Fibroblast of skin of abdomen (primary cell): ENCODE measurements around the gene COQ4. TPM values are rescaled to one million over a fixed set of nuclear protein-coding genes. Genes with fewer than 3 reads are reported as not detected.
A peak's percentile ranks its signal among the peaks of the same experiment; 100 is the strongest.
"Not testable (repeated sequence)": the region's sequence is repeated elsewhere in the genome, so short reads cannot be mapped to it uniquely, and the experiment has no call there.

Experiments
- DNase-seq: peaks from one replicate; pipeline ENCODE4 v3.0.0-alpha.2; 2013
- polyA plus RNA-seq, 2 experiments: library from polyadenylated mRNA; unstranded; fragments of 120-200 nt; gene quantifications; one replicate each; pipeline ENCODE4 v1.2.1, GENCODE V29; 2013; ENCODE audit not compliant: insufficient read length in 2 of 2

Gene COQ4
- 24.1 TPM for polyA plus RNA-seq (2013, experiment 1 of 2; ENCODE audit: insufficient read length)
- polyA plus RNA-seq (2013, experiment 2 of 2; ENCODE audit: insufficient read length), result 23.8 TPM

DNA sequence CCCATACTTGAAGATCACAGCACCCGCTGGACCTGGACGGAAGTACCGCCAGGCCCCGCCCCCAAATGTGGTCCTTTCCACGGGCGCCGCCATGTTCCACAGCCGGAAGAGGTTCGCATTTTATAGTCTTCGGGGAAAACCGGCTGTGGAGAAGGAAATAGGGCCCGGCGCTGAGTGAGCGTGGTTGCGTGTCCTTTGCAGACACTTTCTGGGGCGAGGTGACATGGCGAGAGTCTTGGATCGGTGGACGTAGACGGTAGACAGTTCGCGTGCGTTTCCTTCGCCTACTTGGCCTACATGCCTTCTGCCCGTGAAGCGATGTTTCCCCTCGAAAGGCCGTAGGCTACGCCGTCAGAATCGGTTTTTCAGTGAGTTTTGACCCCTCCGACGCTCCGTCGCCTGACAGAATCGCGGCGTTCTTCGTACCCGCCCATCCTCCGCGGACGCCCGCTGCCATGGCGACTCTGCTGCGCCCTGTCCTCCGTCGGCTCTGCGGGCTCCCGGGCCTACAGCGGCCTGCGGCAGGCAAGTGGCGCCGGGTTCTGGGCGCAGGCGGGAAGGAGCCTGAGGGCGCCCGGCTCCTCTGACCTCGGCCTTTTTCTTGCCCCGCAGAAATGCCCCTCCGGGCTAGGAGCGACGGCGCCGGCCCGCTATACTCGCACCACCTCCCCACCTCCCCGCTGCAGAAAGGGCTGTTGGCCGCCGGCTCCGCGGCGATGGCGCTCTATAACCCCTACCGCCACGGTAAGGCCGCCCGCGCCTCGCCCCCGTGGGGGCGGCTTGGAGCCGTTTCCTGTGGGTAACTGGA is at the start of gene COQ4, which contains the start of gene TRUB2:
Gene COQ4 (plus strand): TSS at position 436 of the 808 bp plus-strand sequence. CDS start 20 bp downstream, at position 456.
Gene TRUB2 (minus strand): TSS at position 44 of the 808 bp plus-strand sequence. CDS start 39 bp downstream, at position 5.
- peak; percentile 95 for DNase-seq

DNA sequence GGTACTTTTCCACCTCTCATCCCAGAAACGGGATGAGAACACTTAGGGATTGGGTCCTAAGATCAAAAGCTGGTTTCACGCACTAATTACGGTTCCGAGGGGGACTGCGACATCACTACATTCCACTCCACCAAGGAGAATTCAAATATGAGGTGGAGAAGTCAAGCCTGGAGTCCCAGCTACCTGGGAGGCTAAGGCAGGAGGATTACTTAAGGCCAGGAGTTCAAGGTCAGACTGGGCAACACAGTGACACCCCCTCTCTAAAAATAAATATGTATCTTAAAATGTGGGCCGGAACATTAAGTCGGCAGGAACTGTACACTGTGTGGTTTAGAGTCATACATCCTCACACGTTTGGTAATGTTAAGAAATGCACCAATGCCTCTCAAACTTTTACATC is 48.4 kb upstream of the COQ4 start:
- no peak for DNase-seq

DNA sequence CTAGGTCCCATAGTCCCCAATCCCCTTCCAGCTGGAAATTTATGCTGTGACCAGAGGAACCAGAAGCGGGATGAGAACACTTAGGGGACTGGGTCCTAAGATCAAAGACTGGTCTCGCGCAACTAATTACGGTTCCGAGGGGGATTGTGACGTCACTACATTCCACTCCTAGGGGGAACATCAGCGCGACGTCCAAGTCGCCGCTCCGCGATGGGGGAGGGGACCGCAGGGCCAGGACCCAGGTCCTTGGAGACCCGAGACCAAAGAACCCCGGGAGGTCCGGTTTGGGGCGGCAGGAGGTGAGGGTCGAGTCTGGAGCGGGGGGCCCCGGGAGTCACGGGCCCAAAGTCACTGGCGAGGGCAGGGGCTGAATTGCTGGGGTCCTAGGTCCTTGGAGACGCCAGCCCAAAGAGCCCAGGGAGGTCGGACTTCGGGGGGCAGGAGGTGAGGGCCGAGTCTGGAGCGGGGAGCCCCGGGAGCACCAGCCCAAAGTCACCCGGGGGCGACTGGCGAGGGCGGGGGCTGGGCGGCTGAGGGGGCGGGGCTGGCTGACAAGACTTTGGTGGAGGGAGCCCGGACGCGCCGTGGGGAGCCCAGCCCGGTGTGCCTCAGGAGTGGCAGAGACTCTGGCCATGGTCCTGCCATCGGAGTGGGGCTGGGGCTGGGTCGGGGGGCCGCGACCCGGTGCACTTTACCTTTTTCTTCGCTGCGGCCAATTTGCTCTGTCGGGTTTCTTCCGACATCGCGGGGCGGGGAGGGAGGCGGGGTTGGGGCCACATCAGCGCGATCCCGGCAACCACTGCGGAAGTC is 47.2 kb upstream of the COQ4 start, which contains the start of gene GOLGA2:
Gene GOLGA2 (minus strand): TSS at position 810 of the 810 bp plus-strand sequence. CDS start 31 bp downstream, at position 779.
- DNase-seq, result peak; percentile 61

DNA sequence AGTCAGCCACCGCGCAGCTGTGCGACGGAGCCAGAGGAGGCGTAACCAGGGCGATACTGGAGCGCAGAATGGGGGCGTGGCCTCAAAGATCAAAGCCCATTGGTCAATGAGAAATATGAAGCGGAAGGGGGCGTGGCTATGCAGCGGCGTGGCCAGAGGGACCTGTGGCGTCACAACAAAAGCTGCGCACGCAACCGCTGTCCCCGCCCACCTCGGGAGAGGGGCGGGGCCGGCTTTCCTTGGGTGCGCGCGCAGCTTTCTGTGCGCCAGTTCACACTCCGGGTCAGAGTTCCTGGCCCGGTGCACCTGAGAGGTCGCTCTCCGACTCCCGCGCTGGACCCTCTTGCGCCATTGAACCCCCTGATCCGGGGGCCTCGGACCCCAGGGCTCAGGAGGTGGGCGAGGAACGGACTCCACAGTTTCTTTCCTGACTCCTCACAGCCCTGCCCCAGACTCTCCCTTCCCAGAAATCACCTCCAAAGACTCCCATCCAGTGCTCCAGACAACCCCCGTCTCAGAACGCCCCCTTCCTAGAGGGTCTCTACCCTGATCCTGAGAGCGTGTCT is 46.5 kb upstream of the COQ4 start, which contains the start of gene SWI5:
Gene SWI5 (plus strand): TSS at position 269 of the 566 bp plus-strand sequence.
- DNase-seq, result peak; percentile 99

DNA sequence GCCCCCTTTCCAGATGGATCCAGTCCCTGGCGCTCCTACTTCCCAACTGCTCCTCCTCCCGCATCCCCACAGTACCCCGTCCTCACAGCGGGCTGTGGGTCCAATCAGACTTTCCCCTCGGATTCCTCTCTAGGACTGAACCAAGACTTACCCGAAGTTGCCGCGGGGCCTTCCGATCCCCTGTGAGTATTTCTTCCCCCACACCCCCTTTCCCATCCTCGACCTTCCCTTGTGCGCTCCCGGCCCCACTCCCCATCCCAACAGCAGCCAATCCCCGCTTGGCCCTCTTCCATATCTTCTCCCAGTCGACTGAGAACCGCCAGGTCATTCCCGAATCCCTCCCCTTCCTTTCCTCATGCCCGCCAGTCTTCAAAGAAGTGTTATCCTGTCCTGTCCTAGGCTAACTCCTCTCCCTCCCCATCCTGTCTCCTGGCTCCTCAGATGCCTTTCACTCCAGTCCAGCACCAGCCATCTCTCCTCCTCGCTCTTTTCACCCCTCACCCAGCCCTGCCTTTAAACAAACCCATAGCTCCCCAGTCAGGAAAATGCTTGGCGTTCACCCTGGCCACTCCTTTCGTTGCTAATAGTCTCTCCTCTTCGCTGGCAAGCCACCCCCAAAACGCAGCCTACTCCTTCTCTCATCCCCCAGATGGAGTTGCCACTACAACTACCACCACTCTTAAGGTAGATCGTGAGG is 45.9 kb upstream of the COQ4 start:
- DNase-seq, result peak; percentile 37

DNA sequence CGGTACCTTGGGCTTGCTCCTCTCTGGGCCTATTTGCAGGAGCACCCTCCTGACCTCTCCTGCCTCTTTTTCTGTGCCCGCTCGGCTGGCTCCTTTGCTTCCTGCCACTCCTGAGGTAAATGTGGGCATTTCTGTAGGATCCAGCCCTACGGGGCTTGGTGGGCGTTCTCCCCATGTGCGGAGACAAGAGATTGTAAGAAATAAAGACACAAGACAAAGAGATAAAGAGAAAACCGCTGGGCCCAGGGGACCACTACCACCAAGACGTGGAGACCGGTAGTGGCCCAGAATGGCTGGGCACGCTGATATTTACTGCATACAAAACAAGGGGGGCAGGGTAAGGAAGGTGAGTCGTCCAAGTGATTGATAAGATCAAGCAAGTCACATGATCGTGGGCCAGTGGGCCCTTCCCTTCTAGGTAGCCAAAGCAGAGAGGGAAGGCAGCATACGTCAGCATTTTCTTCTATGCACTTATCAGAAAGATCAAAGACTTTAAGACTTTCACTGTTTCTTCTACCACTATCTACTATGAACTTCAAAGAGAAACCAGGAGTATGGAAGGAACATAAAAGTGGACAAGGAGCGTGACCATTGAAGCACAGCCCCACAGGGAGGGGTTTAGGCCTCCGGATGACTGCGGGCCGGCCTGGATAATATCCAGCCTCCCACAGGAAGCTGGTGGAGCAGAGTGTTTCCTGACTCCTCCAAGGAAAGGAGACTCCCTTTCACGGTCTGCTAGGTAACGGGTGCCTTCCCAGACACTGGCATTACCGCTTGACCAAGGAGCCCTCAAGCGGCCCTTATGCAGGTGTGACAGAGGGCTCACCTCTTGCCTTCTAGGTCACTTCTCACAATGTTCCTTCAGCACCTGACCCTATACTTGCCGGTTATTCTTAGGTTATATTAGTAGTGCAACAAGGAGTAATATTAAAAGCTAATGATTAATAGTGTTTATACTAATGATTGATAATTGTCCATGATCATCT is 43.3 kb upstream of the COQ4 start:
- DNase-seq, result not testable (repeated sequence)

DNA sequence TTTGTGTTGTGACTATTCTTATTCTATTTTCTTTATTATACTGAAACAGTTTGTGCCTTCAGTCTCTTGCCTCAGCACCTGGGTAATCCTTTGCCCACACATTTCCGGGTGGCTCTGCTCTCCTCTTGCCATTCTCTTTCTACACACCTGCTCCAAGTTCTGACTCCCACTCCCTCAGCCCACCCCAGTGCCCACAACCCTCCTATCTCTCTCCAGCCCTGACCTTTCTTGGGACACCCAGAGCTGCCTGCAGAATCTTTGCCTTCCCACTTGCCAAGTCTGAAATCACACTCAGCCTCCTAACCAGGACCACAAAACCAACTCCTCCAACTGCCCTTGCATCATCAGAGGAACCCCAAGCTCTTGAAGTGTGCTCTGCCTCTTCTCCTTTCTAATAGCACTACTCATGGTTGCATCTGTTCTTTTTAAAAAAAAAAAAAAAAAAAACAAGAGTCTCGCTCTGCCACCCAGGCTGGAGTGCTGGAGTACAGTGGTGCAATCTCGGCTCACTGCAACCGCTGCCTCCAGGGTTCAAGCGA is 42.5 kb upstream of the COQ4 start:
- no peak for DNase-seq

DNA sequence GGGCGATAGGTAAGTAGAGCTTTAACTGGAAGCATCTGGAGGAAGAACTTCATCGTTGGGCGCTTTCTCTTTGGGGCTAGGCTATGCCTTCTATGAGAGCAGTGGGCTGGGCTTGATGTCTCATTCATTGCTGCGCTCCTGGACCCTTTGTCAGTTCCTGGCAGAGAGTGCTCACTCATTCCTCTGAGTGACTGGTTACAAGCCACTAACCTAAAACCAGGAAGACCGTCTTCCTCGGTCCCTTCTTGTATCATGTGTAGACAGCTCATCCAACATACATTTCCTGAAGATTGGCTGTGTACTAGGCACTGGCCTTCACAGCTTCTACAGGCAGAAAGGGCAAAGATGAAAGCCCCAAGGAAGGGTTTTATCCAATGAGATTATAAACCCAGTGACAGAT is 40.1 kb upstream of the COQ4 start:
- peak; percentile 80 for DNase-seq

DNA sequence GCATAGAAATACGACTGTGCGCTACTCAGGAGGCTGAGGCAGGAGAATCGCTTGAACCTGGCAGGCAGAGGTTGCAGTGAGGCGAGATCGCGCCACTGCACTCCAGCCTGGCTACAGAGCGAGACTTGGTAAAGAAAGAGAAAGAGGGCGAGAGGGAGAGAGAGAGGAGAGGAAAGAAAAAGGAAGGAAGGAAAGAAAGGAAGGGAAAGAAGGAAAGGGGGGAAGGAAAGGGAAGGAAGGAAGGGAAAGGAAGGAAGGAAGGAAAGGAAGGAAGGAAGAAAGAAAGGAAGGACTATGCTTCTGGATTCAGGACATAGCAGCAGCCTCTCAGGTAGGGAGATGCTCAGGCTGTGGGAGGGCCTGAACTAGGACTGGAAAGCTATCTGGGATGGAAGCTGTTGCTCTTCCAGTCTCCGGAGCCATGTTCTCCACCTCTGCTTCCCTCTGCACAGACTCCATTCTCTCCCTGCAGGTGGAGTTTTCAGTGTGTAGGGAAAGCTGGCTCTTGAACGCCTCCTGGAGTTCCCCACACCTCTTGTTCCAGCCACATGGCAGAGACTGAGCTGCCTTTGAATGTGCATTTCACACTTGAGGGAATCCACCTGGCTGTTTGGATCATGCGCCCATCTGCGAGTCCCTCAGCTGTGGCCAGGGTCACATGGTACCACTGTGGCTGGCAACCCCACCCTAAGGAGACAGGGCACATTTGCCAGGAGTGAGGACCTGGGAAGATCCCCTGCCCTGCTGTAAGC is 37.4 kb upstream of the COQ4 start:
- no peak for DNase-seq

DNA sequence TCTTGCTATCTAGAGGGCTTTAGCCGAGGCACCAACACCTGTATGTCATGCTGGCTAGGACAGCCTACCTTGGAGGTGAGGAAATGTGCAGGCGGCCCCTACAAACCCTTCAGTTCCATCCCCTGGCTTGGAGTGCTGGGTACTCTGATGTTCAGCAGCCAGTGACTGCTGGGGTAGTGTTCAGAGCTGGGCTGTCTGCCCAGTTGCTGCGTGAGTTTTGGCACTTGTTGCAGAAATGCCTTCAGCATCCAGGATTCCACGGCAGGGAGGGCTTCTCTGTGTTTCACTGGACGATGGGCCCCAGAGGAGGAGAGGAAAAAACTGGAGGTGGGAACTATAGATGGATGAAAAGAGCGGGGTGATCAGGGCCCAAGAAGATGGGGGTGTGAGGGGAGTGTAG is 36.2 kb upstream of the COQ4 start:
- DNase-seq, result peak; percentile 24

DNA sequence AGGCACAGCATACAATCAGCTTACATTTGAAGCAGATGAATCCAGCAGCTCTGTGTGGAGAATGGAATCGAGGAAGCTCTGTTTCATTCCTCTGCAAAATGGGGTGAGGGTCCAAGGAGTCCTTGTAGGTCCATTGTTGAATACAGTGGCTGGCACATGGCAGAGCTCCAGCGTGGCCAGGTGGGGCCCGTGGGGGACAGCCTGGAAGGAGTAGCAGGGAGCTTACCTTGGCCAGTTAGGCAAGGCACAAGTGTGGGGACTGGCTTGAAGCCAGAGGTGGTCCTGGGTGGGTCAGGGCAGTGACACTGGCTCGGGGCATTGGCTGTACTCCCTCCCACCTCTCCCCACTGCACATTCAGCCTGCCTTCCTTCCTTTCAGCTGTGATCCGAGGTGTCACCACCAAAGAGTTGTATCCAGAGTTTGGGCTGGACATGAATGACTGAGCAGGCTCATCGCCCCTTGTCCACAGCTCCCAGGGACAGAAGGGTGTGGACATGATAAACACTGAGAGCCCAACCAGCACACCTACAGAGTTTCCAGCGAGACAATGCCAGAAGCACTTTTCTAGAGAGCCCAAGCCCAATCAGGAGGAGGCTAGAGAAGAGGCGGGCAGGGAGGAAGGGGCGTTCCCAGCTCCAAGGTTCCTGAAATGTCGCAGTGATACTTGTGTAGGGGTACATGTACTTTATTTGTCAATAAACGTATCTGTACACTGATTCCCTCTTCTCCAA is 34.2 kb upstream of the COQ4 start:
- no peak for DNase-seq

DNA sequence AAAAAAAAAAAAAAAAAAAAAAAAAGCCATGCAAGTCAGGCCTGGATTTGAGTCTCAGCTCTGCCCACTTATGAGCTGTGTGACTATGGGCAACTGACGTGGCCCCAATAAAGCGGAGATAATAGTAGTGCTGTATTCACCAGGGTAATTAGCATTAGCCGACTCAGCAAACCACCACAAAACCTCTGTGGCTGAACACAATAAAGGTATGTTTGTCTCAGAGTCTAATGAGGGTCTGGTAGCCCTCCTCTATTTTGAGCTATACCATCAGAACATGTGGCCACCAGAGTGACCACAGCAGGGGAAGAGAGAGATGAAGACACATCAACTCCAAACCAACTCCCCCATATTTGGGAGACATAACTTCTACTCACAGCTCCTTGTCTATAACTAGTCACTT is 30.6 kb upstream of the COQ4 start:
- no peak for DNase-seq

DNA sequence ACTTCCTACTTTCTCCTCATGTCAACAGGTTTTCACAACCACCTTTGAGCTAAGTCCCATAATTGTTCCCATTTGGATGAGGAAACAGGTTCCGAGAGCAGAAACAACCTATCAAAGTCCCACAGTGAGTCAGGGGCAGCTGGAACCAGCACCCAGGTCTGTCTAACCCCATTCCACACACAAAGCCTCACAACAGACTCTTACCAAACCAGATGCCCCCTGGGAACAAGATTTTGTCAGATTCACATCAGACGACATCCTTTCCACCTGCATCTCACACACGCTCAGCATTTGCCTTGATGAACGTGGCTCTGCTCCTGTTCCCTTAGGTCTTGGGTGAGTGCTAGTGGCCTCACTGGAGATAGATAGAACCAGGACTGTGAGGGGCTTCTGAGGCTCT is 29.5 kb upstream of the COQ4 start:
- no peak for DNase-seq

DNA sequence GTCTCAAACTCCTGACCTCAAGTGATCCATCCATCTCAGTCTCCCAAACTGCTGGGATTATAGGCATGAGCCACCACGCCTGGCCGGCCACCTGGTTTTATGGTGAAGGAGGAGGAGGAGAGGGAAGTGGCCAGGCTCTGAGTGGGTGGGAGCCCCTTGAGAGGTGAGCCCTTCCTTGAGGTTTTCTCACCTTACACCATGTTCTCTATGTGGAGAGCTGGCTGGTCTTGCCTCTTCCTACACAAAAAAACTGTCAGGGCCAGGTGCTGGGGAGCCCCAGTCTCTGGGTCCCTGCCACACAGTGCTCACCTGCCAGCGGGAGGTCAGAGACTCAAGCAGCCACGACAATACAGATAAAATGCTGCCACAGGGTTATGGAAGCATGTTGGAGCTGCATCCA is 28.5 kb upstream of the COQ4 start:
- DNase-seq, result no peak

DNA sequence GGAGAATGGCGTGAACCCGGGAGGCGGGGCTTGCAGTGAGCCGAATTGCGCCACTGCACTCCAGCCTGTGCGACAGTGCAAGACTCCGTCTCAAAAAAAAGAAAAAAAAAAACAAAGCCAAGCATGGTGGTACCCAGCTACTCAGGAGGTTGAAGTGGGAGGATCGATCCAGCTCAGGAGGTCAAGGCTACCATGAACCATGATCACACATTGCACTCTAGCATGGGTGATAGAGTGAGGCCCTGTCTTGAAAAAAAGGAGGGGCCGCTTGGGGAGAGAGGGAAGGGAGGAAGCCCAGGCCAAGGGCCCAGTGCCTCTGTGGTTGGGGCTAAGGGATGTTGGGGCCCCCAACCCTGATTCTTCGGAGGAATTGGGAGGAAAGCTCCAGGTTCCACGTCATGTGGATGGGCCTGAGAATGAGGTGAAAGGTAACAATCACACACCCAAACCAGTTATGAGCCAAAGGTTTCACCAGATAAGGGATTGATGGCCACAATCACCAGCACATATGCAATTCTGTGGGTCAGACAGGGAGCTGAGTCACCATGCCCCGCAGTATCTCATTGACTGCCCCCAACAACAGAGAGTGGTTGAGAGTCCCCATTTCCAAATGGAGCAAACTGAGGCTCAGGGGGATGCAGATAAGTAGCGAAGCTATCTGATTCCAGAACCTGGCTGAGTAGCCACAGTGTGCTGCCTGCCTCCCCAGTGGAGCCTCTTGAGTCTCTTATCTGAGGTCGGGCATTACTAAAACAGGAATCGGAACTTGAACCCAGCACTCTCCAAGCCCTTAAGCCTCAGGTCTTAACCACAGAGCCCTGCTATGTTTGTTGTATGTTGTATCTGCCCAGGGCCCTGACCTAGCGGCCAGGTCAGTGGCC is 26.1 kb upstream of the COQ4 start:
- DNase-seq, result no peak

DNA sequence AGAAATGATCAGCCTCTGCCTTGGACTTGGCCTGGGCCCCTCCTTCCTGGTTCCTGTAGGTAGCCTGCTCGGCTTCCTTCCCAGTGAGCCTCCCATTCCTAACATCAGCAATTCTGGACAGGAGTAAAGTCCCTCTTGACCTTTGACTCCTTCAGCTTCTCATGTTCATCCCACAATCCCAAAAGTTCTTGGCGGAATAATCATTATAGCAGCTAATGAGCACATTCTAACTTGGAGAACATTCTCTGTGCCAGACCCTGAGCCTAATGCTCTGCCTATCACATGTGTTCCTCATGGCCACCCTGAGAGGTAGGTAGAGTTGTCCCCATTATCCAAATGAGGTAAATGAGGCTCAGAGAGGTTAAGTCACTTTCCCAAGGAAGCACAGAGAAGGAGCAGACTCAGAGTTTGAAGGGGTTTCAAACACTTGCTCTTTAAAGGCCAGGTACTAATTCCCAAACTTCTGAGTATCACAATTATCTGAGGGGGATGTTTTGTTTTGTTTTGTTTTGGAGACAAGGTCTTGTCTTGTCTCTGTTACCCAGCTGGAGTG is 25.3 kb upstream of the COQ4 start:
- DNase-seq, result no peak
